ENCODE data around the gene ZBTB17. TPM values are rescaled to one million over a fixed set of nuclear protein-coding genes. Genes with fewer than 3 reads are reported as not detected.
"Not testable (repeated sequence)": the region's sequence is repeated elsewhere in the genome, so short reads cannot be mapped to it uniquely, and the experiment has no call there.

ZBTB17 gene
- total RNA-seq (ENCODE audit: low replicate concordance), result 27.8 and 42.2 TPM in 2 replicates
- long read RNA-seq, transcript ZBTB17-202 (16 exons, 2,745 nt), result major isoform, 25 of 35 reads
- long read RNA-seq, partial matches to known transcripts, result 2 of 35 reads
- long read RNA-seq, other reads (novel, unspliced or antisense), result 5 of 35 reads

- peak within 1 kb of the TSS; percentile 83 for H3K27ac Mint-ChIP-seq
- H3K4me3 Mint-ChIP-seq, result peak within 1 kb of the TSS; percentile 91
- no peaks in the 10 kb centered on the region for H3K27me3 Mint-ChIP-seq
- peaks cover 20% of the 10 kb centered on the region for H3K4me1 Mint-ChIP-seq (ENCODE audit: unreplicated experiment)
- peaks cover 5% of the 10 kb centered on the region for H3K36me3 Mint-ChIP-seq
- no peak for TF ChIP-seq CTCF (conservative IDR thresholded peaks at IDR 0.05)
- no peaks in the 10 kb centered on the region for H3K9me3 Mint-ChIP-seq
- DNase-seq (ENCODE audit: extremely low spot score, unreplicated experiment), result peak; percentile 94
Measured at GRCh38 chr1:15975805-15976680, at the start of gene ZBTB17. Gene ZBTB17 (minus strand): TSS chr1:15976101. CDS start chr1:15948495, 27,606 bp downstream.

GRCh38 chr1:16023050-16023653, 47.3 kb upstream of the ZBTB17 start:
- no peak for DNase-seq (ENCODE audit: extremely low spot score, unreplicated experiment)
- Mint-ChIP-seq H3K27ac (no peak overlapping the region), H3K4me1 (ENCODE audit: unreplicated experiment) (peaks cover 20% of the 10 kb centered on the region), H3K4me3 (no peak overlapping the region), H3K9me3 (no peaks in the 10 kb centered on the region), H3K36me3 (no peaks in the 10 kb centered on the region), H3K27me3 (peaks cover 9% of the 10 kb centered on the region)
- no peak for TF ChIP-seq CTCF (conservative IDR thresholded peaks at IDR 0.05)

GRCh38 chr1:16022393-16022792, 46.5 kb upstream of the ZBTB17 start:
- H3K4me3 Mint-ChIP-seq, result no peak overlapping the region
- peaks cover 9% of the 10 kb centered on the region for H3K27me3 Mint-ChIP-seq
- H3K27ac Mint-ChIP-seq, result no peak overlapping the region
- TF ChIP-seq CTCF (conservative IDR thresholded peaks at IDR 0.05), result no peak
- no peaks in the 10 kb centered on the region for H3K9me3 Mint-ChIP-seq
- no peaks in the 10 kb centered on the region for H3K36me3 Mint-ChIP-seq
- peaks cover 22% of the 10 kb centered on the region for H3K4me1 Mint-ChIP-seq (ENCODE audit: unreplicated experiment)
- DNase-seq (ENCODE audit: extremely low spot score, unreplicated experiment), result no peak

GRCh38 chr1:16021681-16022080, 45.8 kb upstream of the ZBTB17 start, which contains the start of gene CLCNKA:
Gene CLCNKA (plus strand): TSS chr1:16022036. CDS start chr1:16022620, 584 bp downstream.
- no peaks in the 10 kb centered on the region for H3K9me3 Mint-ChIP-seq
- no peak within 1 kb of the TSS for H3K4me3 Mint-ChIP-seq
- no peak for DNase-seq (ENCODE audit: extremely low spot score, unreplicated experiment)
- H3K27me3 Mint-ChIP-seq, result peaks cover 9% of the 10 kb centered on the region
- H3K4me1 Mint-ChIP-seq (ENCODE audit: unreplicated experiment), result peaks cover 22% of the 10 kb centered on the region
- H3K36me3 Mint-ChIP-seq, result no peaks in the 10 kb centered on the region
- TF ChIP-seq CTCF (conservative IDR thresholded peaks at IDR 0.05), result no peak
- H3K27ac Mint-ChIP-seq, result peak within 1 kb of the TSS; percentile 34

GRCh38 chr1:16020878-16021277, 45.0 kb upstream of the ZBTB17 start:
- DNase-seq (ENCODE audit: extremely low spot score, unreplicated experiment); H3K36me3 Mint-ChIP-seq; H3K4me3 Mint-ChIP-seq; H3K27ac Mint-ChIP-seq; H3K27me3 Mint-ChIP-seq; H3K9me3 Mint-ChIP-seq: not testable (repeated sequence)
- peaks cover 22% of the 10 kb centered on the region for H3K4me1 Mint-ChIP-seq (ENCODE audit: unreplicated experiment)

GRCh38 chr1:16020325-16020724, 44.4 kb upstream of the ZBTB17 start:
- H3K4me3 Mint-ChIP-seq, result no peak overlapping the region
- H3K4me1 Mint-ChIP-seq (ENCODE audit: unreplicated experiment), result peaks cover 22% of the 10 kb centered on the region
- no peak overlapping the region for H3K27ac Mint-ChIP-seq

More at GRCh38 chr1:16020325-16020724, 44.4 kb upstream of the ZBTB17 start:
- no peak for TF ChIP-seq CTCF (conservative IDR thresholded peaks at IDR 0.05)
- no peak for DNase-seq (ENCODE audit: extremely low spot score, unreplicated experiment)
- Mint-ChIP-seq H3K27me3 (peaks cover 9% of the 10 kb centered on the region), H3K36me3 (no peaks in the 10 kb centered on the region), H3K9me3 (no peaks in the 10 kb centered on the region)

Measured in type B pancreatic cell (in vitro differentiated cells).